HG02852 (cell line): ENCODE data around the gene NCKAP1.
A peak's percentile ranks its signal among the peaks of the same experiment; 100 is the strongest.
"Not testable (repeated sequence)": the region's sequence is repeated elsewhere in the genome, so short reads cannot be mapped to it uniquely, and the experiment has no call there.

ENCODE experiments used
- ATAC-seq: cut with Tn5 transposase; IDR thresholded peaks from one replicate; pipeline ENCODE4 v1.9.1; 2021; ENCODE audit warnings: mild to moderate bottlenecking, moderate library complexity; ENCODE audit not compliant: unreplicated experiment

The NCKAP1 gene, protein sequence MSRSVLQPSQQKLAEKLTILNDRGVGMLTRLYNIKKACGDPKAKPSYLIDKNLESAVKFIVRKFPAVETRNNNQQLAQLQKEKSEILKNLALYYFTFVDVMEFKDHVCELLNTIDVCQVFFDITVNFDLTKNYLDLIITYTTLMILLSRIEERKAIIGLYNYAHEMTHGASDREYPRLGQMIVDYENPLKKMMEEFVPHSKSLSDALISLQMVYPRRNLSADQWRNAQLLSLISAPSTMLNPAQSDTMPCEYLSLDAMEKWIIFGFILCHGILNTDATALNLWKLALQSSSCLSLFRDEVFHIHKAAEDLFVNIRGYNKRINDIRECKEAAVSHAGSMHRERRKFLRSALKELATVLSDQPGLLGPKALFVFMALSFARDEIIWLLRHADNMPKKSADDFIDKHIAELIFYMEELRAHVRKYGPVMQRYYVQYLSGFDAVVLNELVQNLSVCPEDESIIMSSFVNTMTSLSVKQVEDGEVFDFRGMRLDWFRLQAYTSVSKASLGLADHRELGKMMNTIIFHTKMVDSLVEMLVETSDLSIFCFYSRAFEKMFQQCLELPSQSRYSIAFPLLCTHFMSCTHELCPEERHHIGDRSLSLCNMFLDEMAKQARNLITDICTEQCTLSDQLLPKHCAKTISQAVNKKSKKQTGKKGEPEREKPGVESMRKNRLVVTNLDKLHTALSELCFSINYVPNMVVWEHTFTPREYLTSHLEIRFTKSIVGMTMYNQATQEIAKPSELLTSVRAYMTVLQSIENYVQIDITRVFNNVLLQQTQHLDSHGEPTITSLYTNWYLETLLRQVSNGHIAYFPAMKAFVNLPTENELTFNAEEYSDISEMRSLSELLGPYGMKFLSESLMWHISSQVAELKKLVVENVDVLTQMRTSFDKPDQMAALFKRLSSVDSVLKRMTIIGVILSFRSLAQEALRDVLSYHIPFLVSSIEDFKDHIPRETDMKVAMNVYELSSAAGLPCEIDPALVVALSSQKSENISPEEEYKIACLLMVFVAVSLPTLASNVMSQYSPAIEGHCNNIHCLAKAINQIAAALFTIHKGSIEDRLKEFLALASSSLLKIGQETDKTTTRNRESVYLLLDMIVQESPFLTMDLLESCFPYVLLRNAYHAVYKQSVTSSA

DNA sequence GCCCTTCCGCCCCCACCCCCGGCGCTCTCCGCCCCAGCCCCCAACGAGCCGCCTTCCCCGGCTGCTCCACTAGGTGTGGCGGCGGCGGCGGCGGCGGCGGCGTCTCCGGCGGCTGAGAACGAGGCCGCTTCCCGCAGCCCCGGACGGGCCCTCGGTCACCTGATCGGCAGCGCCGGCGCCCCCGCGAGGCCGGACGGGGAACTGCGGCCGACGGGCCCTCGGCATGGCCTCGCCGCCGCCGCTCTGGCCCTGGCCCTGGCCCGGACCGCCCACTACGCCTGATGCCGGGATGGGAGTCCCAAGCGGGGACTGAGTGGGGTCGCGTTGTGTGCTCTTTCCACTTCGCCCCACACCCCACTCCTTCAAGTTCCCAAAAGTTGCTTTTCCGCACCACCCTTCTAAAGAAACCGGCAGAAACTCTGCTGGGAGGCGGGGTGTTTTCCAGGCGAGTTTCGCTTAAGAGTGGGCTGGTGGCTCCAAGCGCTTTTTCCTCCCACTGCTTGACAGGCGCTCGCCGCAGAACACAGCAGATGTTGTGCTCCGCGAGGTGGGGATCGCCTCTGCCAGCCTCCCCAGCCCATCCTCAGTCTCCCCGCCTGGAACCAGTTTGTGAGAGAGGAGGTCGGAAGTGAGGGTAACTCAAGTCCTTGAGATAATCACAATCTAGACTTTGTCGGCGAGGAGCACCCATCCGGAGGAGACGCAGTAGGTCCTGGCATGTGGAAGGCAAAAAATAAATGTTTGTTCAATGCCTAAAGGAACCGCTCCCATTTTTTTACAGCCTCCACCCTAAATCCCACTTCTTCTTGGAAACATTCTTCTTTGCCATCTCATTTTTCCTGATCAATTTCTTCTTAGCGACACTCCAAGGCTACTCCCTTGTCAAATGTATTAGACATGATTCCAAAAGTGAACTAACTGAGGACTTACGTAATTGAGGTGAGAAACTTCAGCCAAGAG lies at the start of gene NCKAP1:
Gene NCKAP1 (minus strand): TSS at position 117 of the 960 bp plus-strand sequence. CDS start 358 bp downstream, outside the sequence.
- peak; percentile 75 for ATAC-seq

DNA sequence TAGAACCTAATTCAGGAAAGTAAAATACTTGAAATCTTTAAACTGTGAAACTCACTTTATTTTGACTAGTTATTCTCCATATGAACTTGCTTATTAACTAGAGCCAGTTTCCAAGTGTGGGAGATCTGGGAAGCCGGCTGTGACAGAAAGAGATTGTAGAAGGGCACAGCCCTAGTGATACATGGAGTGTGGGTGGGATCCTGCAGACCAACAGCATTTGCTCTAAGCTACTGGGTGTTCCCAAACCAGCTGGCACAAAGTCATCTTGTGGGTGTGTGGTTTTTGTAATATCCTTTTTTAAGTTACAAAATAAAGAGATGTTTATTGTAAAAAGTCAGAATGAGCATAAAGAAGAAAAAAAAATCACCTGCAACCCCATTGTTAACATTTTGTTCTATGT lies 43.7 kb upstream of the NCKAP1 start:
- ATAC-seq: no peak

DNA sequence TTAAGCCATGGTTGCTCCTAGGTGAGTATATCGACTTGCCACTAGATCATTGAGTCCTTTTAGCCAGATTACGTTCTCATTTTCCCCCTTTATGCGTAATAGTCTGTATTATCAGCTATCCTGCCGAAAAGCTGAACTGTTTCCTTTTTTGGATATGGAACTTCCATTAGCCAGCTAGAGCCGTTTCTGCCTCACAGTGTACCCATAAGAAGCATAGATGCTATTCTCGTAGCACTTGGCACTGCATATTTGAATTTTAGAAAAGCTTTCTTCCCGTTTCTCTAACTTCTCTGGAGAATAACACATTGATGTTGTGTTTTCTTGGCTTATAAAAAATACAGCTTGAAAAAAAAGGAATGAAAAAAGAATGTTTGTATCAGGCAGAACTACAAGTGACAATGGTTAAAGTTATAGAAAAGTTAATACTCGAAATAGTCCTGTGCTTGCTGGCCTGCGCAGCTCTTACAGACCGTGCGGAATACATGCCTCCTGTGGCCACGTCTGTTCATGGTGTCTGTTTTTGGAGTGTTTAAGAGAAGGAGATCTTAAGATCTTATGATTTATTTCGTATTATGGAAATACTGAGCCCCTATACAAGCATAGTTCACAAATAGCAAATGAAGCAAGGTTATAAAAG lies 41.0 kb upstream of the NCKAP1 start:
- peak; percentile 22 for ATAC-seq

DNA sequence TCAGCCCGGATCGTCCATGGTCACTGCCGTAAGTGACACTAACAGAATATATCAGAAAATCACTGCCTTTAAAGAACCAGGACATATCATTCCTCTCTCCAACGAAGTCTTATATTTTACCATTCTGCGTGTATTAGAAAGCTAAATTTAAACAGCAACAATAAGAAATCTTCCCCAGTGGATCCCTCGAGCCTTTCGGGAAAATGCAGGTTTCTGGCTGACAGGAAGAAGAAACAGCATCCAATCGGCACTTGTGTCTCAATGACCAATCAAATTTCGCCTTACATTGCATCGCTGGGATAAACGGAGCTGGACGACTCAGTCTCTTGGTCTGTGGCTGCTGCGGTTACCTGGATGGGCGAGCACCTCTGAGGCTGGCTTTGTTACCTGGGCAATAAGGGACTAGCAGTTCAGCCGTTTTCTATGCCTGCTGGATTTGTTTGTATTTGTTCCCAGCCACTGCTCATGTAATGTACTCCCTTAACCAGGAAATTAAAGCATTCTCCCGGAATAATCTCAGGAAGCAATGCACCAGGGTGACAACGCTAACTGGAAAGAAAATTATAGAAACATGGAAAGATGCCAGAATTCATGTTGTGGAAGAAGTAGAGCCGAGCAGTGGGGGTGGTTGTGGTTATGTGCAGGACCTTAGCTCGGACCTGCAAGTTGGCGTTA lies 40.3 kb upstream of the NCKAP1 start, which contains the start of gene DUSP19:
Gene DUSP19 (plus strand): TSS at position 284 of the 675 bp plus-strand sequence. CDS start 187 bp downstream, at position 471.
- ATAC-seq: peak; percentile 93

DNA sequence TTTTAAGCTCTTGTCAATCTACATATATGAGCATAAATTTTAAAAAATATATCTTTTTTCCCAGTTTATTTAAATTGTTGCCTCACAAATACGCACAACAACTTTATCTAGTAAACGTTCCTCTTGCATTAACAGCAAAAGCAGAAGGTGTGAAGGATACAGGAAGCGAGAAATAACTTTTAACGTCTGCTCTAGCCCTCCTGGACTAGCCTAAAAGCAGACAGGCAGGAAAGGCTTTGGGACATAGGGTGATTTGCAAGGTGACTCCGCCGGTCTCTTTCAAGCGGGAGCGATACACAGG lies 39.9 kb upstream of the NCKAP1 start:
- ATAC-seq: no peak

DNA sequence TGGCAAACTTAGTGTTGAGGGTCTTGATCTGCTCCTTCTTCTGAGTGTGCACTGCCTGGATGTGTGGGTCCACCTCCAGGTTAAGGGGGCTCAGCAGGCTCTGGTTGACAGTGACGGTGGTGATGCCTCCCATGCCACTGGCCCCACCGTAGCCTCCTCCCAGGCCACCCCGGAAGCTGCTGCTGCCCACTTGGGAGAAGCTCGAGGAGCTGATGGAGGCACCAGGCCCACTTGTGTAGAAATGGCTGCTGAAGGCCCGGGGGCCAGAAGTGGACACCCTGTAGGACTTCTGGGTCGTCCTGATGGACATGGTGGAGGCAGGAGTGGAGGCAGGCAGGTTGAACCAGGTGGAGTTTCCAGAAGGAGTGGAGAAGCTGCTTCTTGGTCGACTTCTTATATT lies 33.9 kb upstream of the NCKAP1 start:
- no peak for ATAC-seq

DNA sequence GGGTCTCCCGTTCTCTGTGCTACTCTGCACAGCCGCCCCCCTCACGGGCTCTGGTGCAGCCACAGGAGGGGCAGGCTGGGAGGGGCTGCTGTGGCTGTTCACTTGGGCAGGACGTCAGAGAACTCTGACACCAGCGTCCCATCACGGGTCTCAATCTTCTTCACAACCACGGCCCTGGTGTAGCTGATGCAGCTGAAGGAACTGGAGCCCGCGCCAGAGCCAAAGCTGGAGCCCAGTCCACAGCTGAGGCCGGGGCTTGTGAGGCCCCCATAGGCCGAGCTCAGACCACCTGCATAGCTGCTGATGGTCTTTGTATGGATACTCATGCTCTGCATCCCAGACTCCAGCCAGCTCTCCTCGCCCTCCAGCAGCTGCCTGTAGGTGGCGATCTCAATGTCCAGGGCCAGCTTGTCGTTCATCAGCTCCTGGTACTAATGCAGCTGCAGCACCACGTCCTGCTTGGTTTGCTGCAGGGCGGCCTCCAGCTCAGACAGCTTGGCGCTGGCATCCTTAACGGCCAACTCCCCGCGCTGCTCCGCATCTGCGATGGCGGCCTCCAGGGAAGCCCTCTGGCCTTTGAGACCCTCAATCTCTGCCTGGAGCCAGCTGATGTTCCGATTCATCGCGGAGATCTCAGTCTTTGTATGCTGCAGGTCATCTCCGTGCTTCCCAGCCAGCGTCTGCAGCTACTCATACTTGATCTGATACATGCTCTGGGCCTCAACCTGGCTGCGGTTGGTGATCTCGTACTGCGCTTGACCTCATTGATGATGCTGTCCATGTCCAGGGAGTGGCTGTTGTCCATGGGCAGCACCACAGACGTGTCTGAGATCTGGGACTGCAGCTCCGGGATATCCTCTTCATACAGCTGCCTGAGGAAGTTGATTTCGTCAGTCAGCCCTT lies 32.9 kb upstream of the NCKAP1 start:
- ATAC-seq: no peak

DNA sequence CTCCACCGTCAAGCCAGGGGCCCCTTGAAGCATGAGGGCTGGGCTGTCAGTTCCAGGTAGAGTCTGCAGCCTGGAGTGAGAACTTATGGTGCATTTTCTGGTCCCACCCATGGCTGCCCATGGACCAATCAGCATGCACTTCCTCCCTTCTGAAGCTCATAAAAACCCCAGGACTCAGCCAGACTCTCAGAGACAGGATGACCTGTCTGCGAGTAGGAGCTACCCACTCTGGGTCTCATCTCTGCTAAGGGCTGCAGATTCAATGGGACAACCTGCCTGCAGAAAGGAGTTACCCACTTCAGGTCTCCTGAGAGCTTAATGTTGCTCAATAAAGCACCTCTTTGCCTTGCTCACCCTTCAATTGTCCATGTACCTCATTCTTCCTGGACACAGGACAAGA lies 30.9 kb upstream of the NCKAP1 start:
- ATAC-seq: no peak

DNA sequence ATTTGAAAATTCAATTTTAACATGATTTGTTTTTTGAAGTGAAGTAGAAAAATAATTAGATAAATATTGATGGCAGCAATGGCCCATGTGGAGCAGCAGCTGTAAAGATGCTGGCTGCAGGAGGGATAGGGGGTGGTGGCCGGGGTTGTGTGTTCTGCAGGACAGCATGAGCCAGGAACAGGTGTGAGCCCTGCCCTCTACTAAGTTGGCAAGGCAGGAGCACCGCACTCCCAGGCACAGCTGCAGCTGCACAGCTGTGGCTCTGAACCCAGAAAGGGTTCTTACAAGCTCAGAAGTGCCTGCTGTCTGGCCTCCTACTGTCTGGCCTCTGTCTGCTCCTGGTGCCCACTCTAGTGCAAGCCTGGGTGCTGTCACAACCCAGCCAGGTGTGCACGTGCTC lies 30.3 kb upstream of the NCKAP1 start:
- ATAC-seq: no peak

DNA sequence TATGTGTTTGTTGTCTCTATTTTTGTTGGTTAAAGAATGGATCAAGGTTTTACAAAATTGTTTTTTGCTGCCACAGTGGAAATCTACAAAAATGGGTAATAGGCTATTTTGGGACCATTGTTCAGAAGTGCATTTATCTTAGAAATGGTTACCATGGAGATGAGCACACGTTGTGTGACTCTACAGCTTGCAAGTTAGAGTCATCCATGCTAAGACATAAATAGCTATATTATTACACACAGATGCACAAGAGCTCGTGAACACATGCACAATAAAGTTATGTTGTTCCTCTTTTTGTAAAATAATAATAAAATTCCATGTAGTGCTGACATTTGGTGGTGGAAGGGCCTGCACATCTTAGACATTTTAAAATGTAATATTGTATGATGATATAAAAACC lies 24.8 kb upstream of the NCKAP1 start:
- ATAC-seq: no peak

DNA sequence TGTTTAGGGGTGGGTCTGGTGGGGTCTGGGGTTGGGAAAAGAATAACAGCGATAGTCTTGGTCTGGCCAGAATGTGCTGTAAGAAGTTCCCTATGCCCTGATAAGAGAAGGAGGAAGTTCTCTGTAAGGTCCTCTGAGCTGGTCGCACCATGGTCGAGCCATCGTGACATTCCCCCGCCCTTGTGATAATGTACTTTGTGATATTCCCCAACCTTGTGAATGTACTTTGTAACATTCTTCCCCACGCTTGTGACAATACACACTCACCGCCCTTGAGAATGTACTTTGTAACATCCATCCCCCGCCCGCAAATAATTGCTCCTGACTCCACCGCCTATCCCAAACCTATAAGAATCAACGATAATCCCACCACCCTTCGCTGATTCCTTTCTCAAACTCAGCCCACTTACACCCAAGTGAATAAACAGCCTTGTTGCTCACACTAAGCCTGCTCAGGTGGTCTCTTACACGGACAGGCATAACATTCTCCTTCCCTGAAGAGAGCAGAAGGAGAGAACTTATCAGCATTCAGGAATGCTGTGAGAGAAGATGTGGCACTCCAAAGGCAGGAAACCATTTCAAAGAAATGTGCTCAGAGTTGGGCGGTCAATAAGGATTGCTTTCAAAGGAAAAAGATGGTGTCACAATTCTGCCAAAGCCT lies 22.4 kb upstream of the NCKAP1 start:
- ATAC-seq: no peak

DNA sequence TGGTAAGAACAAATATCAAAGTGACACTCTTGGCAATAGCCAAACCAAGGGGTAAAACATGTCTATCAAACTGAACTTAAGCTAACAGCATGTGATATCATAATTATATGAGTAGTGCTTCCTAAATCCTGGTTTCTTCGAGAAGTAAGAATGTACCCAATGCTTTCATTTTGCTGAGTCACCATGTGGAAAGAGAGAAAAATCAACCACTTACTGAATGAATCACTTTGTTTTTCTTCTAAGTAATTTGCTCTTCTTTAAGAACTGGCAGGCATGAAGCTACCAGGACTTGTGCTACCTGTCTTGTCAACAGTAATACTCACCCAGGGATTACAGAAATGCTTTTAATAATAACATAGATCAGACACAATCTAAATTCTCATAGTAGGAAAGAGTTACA lies 21.3 kb upstream of the NCKAP1 start:
- no peak for ATAC-seq

DNA sequence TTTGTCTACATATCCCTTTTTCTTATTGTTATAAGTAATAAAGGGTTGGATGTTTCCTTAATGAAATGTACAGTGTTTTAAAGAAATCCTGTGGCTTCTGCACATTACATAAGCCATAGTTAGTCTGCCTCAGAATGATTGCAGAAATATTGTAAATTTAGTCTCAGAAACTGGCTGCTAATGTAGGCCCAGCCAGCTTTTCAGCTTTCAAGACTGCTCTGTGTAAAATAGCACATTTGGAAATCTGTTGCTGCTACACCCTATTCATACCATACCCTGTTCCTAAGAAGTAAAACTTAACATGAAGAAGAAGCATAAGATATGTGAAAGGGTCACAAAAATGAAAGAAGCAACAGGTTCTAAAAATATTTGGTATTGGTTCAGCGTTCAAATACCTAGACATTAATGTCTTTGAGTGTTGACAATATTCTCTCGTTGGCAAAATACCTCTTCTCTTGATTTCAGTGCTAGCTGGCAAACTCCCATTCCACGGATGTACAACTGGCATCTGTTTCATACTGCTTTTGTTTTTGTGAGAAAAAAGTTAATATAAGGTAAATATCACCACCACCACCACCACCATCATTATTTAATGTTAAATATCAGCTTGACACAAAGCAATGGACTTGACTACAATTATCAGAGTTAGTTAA lies 19.2 kb upstream of the NCKAP1 start:
- peak; percentile 49 for ATAC-seq

DNA sequence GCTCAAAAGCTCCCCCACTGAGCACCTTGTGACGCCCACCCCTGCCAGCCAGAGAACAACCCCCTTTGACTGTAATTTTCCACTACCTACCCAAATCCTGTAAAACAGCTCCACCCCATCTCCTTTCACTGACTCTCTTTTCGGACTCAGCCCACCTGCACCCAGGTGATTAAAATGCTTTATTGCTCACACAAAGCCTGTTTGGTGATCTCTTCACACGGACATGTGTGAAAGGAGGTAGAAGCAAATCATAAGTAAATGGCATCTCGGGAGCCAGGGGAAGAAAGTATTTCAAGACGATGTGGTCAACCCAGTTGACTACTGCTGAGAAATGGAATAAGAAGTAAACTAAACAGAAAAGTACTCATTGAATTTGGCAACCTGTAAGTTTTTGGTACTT lies 11.2 kb upstream of the NCKAP1 start:
- ATAC-seq: no peak

DNA sequence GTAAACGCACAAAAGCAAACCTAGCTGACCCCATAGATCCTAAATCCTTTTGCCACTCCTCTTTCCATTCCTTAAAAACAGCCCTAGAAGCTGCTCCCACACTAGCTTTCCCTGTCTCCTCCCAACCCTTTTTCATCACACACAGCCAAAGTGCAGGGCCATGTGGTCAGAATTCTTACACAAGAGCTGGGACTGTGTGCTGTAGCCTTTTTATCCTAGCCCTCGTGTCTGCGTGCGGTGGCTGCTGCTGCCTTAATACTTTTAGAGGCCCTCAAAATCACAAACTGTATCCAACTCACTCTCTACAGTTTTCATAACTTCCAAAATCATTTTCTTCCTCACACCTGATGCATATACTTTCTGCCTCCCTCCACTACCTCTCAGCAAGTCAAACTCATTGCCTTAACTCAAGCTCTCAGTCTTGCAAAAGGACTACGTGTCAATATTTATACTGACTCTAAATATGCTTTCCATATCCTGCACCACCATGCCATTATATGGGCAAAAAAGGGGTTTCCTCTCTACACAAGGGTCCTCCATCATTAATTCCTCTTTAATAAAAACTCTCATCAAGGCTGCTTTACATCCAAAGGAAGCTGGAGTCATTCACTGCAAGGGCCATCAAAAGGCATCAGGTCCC lies 9.3 kb upstream of the NCKAP1 start:
- not testable (repeated sequence) for ATAC-seq

DNA sequence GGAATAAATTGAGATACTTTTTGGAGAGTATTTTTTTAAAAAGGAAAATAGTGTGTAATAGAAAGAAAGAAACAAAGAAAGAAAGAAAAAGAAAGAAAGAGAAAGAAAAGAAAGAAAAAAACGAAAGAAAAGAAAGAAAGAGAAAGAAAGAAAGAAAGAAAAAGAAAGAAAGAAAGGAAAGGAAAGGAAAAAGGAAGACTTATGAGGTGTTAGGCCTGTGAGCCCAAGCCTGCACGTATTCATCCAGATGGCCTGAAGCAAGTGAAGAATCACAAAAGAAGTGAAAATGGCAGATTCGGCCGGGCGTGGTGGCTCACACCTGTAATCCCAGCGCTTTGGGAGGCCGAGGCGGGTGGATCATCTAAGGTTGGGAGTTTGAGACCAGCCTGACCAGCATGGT lies 5.3 kb upstream of the NCKAP1 start:
- ATAC-seq: not testable (repeated sequence)

DNA sequence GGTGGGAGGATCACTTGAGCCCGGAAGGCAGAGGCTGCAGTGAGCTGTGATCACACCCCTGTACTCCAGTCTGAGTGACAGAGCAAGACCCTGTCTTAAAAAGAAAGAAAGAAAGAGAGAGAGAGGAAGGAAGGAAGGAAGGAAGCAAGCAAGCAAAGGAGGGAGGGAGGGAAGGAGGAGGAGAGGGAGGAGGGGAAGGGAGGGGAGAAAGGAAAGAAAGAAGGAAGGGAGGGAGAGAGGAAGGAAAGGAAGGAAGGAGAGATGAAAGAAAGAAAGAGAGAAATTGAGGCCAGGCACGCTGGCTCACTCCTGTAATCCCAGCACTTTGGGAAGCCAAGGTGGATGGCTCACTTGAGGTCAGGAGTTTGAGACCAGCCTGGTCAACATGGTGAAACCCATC lies 2.3 kb upstream of the NCKAP1 start:
- ATAC-seq: no peak
